ENCODE measurements around the gene LSG1.
A peak's percentile ranks its signal among the peaks of the same experiment; 100 is the strongest.

Gene LSG1

DNA sequence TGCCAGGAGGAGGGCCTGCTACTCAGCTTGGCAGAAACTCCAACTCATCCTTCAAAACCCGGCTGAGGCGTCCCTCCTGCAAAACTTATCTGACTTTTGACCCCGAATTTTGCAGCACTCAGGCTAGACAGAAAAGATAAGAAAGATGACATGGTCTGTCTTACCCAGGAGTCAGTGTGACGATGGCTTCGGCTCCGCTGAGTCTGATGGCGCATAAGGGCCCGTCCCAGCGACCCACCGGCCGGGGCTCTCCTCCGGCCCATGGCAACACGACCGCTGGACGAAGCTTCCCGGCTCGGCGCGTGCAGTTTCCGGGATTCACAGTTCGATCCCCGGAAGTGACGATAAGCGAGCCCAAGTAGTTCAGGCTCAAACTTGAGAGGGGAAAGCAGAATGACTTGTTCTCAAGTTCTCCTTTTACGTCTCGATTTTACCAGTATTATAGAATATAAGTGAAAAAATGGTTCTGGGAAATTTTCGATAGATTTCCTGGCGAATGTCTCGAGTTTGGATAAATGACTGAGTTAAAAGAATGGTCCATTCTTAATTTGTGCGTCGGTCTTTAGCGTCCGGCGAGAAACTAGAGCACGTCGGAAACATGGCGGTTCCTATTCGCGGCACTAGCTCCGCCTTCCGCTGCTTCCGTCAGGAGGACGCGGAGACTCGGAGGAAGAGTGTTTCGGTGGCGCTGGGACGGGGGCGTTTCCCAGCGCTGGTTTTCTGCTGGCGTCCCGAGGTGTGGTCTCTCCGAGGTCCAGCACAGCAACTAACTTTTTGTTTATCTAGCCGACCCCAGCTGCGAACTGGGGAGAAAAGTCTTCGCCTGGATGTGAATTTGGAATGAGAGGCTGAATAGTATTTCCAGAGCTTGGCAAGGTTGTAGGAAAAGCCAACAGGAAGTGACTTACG is at the start of gene LSG1:
Gene LSG1 (minus strand): TSS at position 292 of the 909 bp plus-strand sequence. CDS start 29 bp downstream, at position 263.
- peak; percentile 97 for DNase-seq (ENCODE audit: low read depth)

DNA sequence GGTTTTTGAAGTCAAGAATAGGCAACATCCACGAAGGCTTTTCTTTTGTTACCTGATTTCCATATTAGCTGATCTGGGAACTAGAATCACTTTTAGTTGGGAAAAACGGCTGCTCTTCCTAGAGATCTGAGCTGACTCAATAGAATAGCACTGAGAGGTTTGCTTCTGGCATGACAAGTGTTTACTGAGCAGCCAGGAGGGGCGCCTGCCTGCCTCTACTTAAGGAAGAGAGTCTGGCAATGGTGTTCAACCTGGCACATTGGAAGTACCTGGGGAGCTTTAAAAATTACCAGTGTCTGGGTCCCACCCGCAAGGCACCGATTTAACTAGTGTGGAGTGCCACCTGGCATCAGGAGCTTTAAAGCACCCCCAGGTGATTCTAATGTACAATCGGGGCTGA is 48.1 kb upstream of the LSG1 start:
- no peak for DNase-seq (ENCODE audit: low read depth)

DNA sequence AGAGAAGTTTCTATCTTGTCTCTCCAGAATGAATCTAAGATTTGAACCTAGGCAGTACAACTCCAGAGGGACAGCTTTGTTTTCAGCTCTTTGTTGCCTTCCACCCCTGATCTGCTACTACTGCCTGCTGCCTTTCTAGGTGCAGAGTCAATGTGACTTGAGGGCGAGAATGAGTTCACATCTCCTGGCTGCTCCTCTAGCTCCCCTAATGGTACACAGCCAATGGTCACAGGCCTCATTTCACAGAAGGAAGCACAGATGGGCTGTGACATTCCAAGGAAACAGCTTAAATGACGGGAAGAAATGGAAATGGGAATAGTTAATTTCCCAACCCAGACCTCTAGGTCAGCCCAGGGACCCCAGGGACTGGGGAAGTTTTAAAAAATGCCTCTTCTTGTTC is 46.1 kb upstream of the LSG1 start:
- no peak for DNase-seq (ENCODE audit: low read depth)

DNA sequence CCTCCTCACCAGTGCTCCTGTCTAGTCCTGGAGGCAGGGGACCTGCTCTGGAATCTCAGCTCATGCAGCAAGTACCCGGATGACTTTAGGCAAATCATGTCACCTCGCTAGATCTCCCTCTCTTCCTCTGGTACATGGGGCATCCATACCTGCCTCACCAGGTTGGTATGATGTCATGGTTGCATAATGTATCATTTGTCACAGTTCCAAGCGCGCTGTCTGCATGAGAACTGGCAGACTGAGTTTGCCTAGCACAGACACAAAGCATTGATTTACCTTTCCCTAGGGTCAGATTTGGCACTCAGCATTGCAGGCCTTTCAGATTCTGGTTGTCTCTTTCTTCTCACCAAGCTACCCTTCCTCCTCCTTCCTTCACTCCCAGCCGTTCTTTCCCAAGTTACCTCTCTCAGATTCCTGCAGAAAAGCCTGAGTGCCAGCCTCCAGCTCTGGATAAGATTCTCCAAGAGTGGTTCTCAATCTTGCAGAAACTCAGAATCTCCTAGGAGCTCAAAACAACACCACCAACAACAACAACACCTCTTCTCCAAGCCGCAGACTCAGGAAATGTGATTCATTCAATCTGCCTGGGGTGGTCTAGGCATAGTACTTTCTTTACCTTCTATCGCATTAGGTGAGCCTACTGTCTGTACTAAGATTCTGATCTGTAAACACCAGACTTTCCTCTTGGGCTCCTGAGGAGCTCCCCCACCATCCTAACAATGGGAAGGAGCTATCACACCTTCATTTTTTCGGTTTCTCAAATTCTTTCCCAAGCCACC is 43.2 kb upstream of the LSG1 start:
- DNase-seq (ENCODE audit: low read depth), result peak; percentile 36

DNA sequence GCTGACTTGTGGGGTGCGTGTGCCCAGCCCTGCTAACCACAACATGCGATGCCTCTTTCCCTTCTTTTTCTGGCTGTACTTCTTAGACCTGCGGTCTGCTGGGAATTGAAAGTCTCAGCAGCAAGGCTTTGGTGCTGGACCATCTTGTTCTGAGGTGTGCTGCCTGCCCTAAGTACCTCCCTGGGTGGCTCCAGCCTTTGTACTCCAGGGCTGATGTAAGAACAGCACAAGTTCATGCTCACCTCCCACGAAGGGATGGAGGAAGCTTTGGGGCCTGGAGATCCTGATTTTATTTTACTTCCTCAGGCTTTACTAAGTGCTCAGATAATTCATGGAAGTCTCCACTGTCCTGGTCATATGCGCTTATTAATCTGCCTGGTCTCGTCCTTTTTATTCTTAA is 42.6 kb upstream of the LSG1 start:
- DNase-seq (ENCODE audit: low read depth), result no peak

DNA sequence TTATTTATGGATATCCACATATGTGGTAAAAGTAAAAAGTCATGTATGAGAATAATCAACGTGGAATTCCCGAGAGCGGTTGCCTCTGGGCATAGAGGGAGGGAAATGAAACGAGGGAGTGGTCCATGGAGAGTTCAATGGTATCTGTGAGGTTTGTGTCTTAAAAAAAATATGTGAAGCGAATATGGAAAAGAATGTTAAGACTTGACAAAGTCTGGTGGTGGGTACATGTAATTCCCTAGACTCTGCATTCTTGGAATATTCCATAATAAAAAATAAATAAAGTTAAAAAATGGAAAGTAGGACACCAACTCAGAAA is 42.1 kb upstream of the LSG1 start:
- DNase-seq (ENCODE audit: low read depth), result no peak

DNA sequence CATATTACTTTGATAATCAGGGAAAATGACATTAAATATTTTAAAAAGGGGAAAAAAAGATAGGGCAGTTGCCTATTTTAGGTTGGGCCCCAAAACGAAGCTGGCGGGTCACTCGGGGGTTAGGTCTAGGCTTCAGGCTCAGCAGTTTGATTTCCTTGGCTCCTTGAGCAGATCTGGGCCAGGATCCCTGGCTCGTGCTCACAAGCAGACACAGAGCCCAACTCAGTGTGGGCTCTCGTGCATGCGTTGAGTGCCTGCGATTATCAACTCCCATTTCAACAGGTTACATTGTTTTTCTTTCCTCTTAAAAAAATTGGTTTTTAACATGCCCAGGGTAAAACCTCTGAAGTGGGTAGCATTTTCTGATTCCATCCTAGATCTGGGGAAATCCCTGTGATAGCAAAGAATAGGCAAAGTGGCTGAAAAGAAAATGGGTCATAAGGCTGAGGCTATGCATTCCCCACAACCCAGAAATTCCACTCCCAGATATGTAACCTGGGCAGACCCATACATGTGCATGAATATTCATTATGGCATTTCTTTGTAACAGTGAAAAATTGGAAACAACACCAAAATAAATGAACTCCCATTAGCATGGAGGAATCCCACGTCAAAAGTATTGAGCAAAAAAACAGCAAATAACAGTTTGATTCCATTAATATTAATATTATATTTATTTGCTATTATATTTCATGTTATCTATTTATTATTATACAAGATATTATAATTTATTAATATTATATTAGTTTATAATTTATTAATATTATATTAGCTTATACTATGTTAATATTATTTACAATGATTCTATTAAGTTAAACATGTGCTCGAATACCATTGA is 41.5 kb upstream of the LSG1 start:
- DNase-seq (ENCODE audit: low read depth), result no peak

DNA sequence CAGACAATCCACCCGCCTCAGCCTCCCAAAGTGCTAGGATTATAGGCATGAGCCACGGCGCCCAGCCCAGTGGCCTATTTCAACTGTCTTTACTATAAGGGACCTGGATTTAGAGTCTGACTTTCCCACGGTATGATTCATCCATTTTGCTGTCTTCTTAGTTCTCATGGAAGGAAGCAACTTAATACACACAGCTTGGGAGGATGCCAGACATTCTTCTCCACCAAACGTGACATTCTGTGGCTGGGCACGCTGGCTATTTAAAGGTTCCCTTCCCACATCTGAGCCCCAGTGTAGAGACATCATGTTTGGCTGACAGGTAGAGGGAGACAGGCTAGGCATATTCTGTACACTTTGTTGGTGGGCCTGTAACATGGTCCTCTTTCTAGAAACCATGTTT is 39.9 kb upstream of the LSG1 start:
- DNase-seq (ENCODE audit: low read depth), result peak; percentile 95

DNA sequence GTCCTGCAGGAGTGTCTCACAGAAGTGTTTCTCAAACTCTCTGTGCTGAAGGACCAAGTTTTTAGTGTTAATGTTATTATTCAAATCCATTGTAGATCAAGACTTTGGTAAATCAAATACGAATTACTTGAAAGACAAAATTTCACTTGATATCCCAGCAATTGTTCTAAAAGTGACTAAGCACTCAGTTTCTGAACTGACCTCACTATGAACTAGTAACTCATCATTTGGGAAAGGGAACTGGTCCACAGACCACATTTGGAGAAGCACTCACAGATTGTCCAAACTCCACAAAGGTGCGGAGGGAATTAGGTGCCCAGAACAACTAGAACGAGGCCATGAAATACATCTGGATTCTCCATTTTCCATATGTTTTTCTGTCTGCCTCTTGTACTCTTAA is 39.3 kb upstream of the LSG1 start:
- peak; percentile 15 for DNase-seq (ENCODE audit: low read depth)

DNA sequence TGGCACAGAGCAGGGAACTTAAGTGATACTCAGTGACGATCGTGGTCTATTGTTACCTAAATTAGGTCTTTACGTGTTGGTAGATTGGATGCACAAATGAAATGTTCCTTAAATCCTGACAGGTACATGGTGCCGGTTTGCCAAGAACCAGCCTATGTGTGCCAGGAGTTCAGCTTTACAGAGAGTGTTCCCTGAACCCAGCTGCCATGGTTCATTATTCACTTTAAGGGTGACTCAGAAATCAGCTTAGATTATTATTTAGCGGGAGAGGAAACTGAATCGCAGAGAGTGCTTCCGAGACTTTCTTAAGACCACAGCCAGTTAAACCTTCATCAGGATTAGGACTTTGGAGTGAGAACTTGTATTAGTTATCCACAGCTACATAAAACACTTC is 35.2 kb upstream of the LSG1 start:
- DNase-seq (ENCODE audit: low read depth), result no peak

DNA sequence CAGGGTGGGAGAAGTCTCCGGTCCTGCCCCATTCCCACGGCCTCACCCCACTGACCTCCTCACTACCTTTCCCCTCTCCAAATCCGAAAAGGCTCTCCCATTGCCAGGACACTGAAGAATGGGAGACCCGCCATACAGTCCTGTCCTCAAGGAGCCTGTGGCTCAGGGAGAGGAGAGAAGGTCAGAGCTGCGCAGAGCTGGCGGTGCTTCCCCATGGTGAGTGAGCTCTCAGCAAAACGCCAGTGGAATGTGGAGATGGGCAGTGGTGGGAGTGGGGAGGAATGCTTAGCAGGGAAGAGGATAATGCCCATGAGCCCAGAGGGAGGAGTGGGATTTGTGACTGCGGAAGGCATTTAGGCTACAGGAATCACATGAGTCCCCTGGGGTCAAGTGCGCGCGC is 33.8 kb upstream of the LSG1 start:
- no peak for DNase-seq (ENCODE audit: low read depth)

DNA sequence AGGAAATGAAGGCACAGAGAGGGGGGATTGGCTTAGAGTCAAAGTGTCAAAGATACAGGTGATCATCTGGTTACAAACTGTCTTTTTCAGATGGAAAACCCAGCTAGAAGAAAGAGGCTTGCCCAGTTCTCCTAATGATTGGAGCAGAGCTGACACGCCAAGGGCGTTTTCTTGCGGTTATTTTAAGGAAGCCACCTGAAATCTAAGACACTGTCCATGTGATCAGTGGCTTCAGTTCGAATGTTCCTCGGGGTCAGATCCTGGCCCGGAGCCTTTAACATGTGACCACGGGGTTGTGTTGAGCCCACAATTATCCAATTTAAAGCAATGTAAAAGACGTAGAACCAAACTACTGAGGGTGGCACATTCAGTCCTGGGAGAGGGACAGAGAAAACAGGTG is 33.2 kb upstream of the LSG1 start:
- DNase-seq (ENCODE audit: low read depth), result no peak

DNA sequence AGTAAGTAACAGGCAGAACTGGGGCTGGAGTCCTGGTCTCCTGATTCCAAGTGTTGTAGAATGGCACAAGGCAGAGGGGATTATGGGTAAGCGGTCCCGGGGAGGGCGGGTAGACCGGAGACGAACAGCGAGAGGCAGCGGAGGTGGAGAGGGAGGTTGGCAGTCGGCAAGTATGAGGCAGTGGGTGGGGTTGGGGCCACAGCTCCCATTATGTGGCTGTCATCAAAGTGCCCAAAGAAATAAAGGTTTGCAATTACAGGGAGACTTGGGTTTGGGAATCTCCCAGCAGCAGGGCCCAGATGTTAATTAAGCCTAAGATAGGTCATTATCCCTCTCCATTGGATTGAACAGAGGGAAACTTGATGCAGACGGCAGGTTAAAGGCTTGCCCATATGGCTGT is 30.6 kb upstream of the LSG1 start:
- DNase-seq (ENCODE audit: low read depth), result no peak

DNA sequence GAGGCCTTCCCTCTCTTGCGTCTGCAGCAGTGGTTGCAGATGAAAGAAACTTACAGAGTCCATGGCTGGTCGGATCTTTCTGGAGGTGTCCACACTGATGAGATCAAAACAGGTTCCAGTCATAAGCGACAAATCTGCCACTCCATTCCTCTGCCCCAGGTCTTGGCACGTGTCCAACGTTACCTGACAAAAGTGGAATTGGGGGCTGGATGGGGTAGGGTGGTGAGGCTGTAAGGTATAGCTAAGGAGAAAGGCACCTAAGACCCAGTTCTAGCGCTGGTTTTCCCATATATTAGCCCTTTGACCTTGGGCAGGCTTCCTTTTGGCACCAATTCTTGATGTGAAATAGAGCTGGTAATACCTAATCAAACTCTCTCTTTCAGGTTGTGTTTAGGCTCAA is 24.7 kb upstream of the LSG1 start:
- no peak for DNase-seq (ENCODE audit: low read depth)

DNA sequence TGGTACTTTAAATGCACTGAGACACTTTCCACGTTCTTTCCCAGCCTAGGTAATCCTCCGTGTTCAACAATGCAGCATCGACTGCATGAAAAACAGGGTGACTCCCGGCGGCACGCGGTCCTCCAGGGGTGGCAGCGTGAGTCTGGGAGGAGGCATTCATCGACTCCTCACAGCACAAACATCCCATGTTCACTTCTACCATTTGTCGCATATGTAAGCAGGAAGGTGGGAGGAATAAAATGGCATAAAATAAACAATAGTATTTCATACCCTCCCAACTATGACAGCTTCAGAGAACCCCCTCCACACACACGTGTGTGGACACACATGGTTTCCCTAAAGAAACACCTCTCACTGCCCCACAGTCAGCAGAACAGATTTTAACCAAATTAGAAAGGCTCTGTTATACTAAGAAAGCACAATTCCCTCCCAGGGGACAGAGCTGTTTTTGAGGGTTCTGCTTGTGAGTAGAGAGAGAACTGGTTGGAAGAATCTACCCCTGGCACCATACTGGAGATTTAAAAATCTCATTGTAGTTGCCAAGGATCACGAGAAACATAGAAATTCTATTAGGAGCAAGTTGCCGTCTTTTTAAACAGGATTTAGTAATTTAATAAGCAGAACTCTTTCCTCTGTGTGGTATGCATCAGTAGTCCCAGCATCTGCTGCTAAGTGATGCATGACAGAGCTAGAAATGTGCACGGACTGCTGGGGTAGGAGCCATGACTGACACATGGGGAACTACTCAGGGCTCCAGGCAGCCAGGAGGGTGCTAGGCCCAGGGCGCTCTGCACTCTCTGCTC is 19.7 kb upstream of the LSG1 start:
- no peak for DNase-seq (ENCODE audit: low read depth)

DNA sequence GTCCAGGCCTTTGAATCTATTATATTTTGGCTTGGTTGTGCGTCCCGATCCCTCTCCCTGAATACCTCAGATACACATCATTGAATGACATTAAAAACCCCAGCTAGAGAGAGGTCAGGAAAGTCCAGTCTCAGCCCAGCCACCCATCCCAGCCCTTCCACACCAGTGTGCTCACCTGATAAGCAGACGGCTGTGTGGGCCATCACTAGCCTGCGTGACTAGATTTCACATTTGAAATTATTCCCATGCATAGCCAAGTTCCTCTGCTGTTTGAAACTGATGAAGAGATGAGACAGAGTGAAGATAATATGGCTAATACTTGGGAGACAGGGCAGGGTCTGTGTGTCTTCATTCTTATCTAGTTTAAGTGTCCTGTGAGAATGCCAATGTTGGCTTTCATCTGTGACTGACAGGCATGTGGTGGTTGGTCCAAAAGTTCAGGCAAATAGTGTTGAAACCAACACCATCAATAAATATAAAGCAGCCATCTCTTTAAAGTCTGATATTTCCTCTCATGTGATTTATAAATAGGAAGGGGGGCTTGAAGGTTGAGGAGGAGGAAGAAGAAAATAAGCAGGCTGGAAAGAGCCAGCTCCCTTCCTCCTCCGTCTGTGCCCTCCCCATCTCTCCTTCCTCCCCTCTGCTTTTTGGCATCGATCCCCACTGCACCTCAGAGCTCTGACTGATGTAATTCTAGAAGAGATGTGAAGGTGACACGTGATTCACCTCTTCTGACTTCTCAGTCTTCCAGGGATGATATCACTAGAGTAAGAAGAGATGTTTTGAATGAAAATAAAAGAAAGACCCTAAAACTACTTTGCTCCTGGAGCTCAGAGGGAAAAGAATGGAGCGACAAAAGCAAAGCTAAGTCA is 18.7 kb upstream of the LSG1 start:
- DNase-seq (ENCODE audit: low read depth), result no peak

DNA sequence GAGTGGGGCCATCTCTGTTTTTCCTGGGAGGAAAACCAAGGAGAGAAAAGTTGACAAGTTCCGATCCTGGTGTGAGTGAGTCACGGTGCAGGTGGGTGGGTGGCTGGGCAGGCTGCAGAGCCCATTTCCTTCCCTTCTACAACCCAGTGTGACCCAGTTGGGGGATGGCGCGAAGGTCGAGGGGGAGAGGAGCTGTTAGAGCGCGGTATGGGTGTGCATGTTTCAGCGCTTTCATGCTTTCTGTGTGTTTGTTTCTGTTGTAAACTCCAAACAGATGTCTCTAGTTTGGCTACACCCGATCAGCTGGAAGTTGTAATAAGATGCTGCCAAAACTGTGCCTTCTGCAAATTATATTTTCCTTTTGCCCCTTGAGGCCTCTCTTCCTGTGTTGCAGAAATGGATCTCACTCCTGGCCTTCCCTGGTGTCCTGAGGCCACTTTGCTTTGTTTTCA is 17.5 kb upstream of the LSG1 start:
- peak; percentile 23 for DNase-seq (ENCODE audit: low read depth)

DNA sequence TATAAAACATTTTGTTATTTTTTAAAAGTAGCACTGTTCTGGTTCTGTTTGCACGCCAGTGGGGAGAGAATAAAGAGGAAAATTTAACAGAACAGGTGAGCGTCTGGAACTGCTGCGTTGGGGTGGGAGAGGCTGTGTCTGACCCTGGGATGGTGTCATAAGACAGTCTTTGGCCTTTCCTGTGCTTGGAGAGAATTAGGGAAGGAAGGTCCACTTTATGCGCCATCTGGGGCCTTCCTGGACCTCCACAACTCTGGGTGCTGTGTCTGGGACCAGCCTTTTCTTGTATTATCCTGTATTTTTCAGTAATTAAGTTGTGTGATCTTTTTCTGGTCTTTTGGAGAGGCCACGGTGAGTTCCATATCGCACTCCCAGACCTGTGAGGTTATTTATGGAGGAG is 17.0 kb upstream of the LSG1 start:
- no peak for DNase-seq (ENCODE audit: low read depth)

DNA sequence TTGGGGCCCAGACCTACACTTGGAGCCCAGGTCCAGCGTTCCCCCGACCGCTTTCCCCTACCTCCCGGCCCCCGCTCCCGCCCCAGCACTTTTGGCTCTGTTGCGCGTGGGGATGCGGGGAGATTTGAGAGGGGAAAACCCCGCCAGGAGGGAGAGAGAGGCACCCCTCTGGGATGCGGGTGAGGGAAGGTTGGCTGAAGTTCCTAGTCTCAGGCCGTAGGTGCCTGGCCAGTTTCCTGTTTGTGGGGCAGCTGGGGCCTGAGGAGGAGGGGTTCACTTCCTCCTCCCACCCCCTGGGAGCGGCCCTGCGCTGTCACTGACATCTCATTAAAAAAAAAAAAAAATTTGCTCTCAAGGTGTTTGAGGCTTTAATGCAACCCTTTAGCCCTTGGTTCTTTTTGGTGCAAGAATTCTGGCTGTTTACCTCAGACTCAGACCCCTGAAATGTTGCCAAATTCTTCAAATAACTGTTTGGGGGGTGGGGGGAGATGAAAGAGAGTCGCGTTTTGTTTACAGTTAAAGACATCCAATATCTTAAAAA is 16.3 kb upstream of the LSG1 start:
- DNase-seq (ENCODE audit: low read depth), result peak; percentile 11

DNA sequence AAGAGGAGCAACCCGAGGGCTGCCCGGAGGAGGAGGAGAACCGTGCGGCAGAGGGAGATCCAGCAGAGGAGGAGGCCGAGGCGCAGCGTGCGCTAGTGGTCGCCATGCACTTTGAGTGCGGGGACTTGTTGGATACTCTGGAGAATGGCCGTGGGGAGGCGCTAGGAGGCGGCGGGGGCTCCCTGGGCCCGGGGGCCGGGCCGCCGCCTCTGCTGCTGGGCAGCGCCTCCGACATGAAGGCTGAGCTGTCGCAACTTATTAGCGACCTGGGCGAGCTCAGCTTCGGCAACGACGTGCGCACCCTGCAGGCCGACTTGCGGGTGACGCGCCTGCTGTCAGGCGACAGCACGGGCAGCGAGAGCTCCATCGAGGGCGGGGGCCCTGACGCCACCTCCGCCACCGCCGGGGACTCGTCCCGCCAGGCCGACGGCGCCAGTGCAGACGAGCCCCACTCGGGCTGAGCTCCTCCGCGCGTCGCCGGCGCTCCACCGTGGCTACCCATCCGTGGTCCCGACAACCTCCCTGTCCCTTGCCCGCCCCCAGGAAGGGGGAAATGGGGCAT is 15.7 kb upstream of the LSG1 start:
- DNase-seq (ENCODE audit: low read depth), result peak; percentile 73
